ENCODE data around the gene PRR29. TPM values are rescaled to one million over a fixed set of nuclear protein-coding genes. Genes with fewer than 3 reads are reported as not detected.
A peak's percentile ranks its signal among the peaks of the same experiment; 100 is the strongest.

Gene PRR29
- total RNA-seq, 2 experiments from 2014 or later = 3.8 TPM

DNA sequence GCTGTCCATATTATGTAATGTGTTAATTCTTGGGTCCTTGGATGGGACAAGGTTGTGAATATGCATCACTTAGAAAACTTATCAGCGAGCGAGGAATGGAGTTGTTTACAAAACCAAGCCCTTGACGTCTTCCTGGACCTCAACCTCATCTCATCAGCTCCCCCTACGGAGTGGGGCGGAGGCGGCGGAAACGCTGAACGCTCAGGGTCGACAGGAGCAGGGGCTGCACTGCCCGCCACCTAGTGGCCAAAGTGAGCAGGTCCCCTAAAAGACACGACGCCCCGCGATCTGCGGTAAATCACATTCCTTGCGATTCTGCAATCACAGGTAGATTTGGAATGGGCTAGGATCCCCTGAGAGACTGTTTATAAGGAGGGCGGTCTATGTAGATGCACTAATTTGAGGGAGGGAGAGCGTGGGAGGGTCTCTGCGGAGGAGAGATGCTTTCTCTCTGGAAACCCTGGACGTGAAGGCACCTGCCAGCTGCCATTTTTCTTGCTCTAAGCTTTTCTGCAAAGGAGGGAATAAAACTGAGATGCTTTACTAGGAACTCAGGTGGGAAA is 27.7 kb downstream of the PRR29 start:
- Mint-ChIP-seq H3K4me1 (peaks cover 72% of the 10 kb centered on the region), H3K27me3 (no peaks in the 10 kb centered on the region)
- CTCF ChIA-PET = interaction anchor here (0.6 to 10.3 kb wide), 64 partner anchors 8 to 480 kb away, joined by 3 to 225 read pairs (median 4); partner anchors contain the start of genes CD79B, ERN1 and GH1

DNA sequence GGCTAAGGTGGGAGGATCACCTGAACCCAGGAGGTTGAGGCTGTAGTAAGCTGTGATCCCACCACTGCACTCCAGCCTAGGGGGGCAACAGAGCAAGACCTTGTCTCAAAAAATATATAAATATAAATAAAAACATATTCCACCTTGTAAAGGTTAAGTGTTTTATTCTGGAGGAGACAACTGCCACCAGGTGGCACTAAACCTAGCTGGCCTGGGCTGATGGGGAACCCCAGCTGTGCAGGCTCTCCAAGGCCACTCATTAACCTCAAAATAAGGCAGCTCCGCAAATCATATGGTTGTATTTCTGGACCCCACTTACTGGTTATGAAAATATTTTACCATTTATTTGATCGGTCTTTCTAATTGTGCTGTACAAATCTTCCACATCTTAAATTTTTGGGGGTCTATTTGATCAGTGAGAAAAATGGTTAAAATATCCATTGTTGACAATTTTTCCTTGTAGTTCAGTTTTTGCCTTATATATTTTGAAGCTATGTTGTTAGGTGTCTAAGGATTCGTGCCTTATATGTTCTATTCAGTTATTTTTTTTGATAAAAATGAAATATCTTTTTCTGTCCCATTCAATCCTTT is 30.8 kb downstream of the PRR29 start:
- POLR2A ChIA-PET = interaction anchor here (0.7 to 1.0 kb wide), 3 partner anchors 22 to 105 kb away, joined by 3 to 7 read pairs (median 3); partner anchors contain the start of gene ERN1
- Mint-ChIP-seq H3K9me3 (no peaks in the 10 kb centered on the region), H3K4me1 (peaks cover 43% of the 10 kb centered on the region), H3K27me3 (no peaks in the 10 kb centered on the region), H3K27ac (no peak overlapping the region), H3K36me3 (ENCODE audit: low read depth) (peaks cover 3% of the 10 kb centered on the region), H3K4me3 (no peak overlapping the region)
- CTCF ChIA-PET = interaction anchor here (0.6 to 10.3 kb wide), 37 partner anchors 9 to 274 kb away, joined by 3 to 225 read pairs (median 4); partner anchors contain the start of genes CSHL1, ERN1, GH1 and ICAM2
- DNase-seq = peak; percentile 81

More for the DNA sequence above, 27.7 kb downstream of the PRR29 start:
- POLR2A ChIA-PET = no interaction called here
- Mint-ChIP-seq H3K27ac (peak overlapping the region; percentile 93), H3K36me3 (ENCODE audit: low read depth) (peaks cover 9% of the 10 kb centered on the region), H3K4me3 (peak overlapping the region; percentile 38), H3K9me3 (no peaks in the 10 kb centered on the region)
- DNase-seq = peak; percentile 94

GRCh38 chr17:64032081-64032480 is 33.9 kb downstream of the PRR29 start:
- H3K36me3 Mint-ChIP-seq (ENCODE audit: low read depth) = peaks cover 10% of the 10 kb centered on the region
- H3K27me3 Mint-ChIP-seq = no peaks in the 10 kb centered on the region
- H3K4me3 Mint-ChIP-seq = no peak overlapping the region
- H3K4me1 Mint-ChIP-seq = peaks cover 20% of the 10 kb centered on the region
- DNase-seq = no peak
- H3K27ac Mint-ChIP-seq = no peak overlapping the region
- POLR2A ChIA-PET = no interaction called here
- H3K9me3 Mint-ChIP-seq = no peaks in the 10 kb centered on the region
- CTCF ChIA-PET = interaction anchor here (10.3 kb wide), 1 partner anchor 96 kb away, joined by 225 read pairs; the partner anchor contains the start of gene ERN1

- no peak for DNase-seq
- ChIA-PET POLR2A (no interaction called here), CTCF (interaction anchor here (1.2 to 2.2 kb wide), 4 partner anchors 10 to 117 kb away, joined by 3 to 7 read pairs (median 4); partner anchors contain the start of gene GH1)
- H3K9me3 Mint-ChIP-seq = no peaks in the 10 kb centered on the region
- H3K36me3 Mint-ChIP-seq (ENCODE audit: low read depth) = peaks cover 27% of the 10 kb centered on the region
- peaks cover 4% of the 10 kb centered on the region for H3K4me1 Mint-ChIP-seq
- peak overlapping the region; percentile 31 for H3K27ac Mint-ChIP-seq
- H3K27me3 Mint-ChIP-seq = no peaks in the 10 kb centered on the region
- H3K4me3 Mint-ChIP-seq = no peak overlapping the region
These were observed 38.2 kb downstream of the PRR29 start for GRCh38 chr17:64036198-64036922.

DNA sequence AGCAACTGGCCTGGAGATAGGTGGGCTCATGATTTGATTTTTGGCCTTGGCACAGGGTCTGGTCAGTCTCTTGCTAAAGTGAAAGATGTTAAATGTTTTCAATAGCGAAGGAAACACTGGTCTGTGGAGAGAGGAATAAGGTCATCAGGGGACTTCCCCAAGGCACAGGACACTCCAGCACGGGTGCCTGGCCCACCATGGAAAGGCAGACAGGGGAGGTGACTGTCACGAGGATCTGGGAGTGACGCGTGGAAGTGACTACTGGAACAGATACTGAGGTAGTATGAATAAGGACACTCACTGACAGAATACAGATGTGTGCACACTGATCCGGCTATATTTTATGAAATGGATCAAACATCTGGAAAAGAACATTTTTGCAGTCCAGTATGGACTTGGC is 39.0 kb downstream of the PRR29 start:
- H3K4me3 Mint-ChIP-seq = no peak overlapping the region
- H3K36me3 Mint-ChIP-seq (ENCODE audit: low read depth) = peaks cover 35% of the 10 kb centered on the region
- H3K27ac Mint-ChIP-seq = no peak overlapping the region
- H3K27me3 Mint-ChIP-seq = no peaks in the 10 kb centered on the region
- CTCF ChIA-PET = interaction anchor here (1.2 to 1.3 kb wide), 2 partner anchors 9 to 10 kb away, joined by 3 to 5 read pairs; no protein-coding TSS in a partner anchor
- no peaks in the 10 kb centered on the region for H3K9me3 Mint-ChIP-seq
- POLR2A ChIA-PET = no interaction called here
- DNase-seq = no peak
- peaks cover 11% of the 10 kb centered on the region for H3K4me1 Mint-ChIP-seq

GRCh38 chr17:64037802-64038201 is 39.7 kb downstream of the PRR29 start:
- Mint-ChIP-seq H3K36me3 (ENCODE audit: low read depth) (peaks cover 37% of the 10 kb centered on the region), H3K9me3 (no peaks in the 10 kb centered on the region), H3K4me1 (peaks cover 13% of the 10 kb centered on the region), H3K4me3 (no peak overlapping the region), H3K27ac (no peak overlapping the region), H3K27me3 (no peaks in the 10 kb centered on the region)
- no peak for DNase-seq
- POLR2A ChIA-PET = no interaction called here
- CTCF ChIA-PET = interaction anchor here (0.9 to 2.1 kb wide), 4 partner anchors 9 to 19 kb away, joined by 3 to 5 read pairs (median 4); no protein-coding TSS in a partner anchor

DNA sequence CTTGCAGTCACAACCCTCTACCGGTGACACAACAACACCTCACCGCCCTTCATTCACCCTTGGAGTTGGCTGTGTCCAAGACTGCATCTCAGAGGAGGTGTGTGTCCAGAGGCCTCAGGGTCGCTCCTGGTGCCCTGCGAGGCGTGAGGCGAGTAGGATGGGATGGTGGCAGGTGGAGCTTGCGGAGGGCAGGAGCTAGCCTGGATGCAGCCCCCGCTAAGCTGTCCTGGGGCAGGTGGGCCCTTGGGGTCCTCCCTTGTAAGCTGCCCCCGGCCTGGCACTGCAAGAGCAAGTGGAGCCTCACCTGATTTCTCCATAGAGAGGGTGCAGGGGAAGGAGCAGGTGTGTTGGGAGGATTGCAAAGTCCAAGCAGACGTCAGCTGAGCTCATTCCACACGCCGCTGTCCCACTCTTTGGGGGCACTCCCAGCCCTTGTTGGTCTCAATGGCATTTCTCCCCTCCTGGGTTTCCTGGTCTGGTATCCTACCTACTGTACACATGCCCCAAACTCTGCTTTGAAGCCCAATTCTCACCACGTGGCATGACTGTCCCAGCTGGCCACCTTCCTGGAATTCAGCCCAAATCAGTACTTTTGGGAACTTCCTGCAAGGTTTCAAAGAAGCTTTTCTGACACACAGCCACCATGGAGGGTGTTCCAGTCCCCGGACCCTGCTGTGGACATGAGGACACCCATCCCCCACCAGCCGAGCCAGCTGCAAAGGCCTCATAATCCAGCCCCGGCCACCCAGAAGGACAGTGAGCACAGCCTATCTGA is 40.4 kb downstream of the PRR29 start:
- no peaks in the 10 kb centered on the region for H3K9me3 Mint-ChIP-seq
- no peaks in the 10 kb centered on the region for H3K27me3 Mint-ChIP-seq
- H3K4me1 Mint-ChIP-seq = peaks cover 13% of the 10 kb centered on the region
- POLR2A ChIA-PET = no interaction called here
- CTCF ChIA-PET = interaction anchor here (0.9 to 2.1 kb wide), 6 partner anchors 10 to 18 kb away, joined by 3 to 11 read pairs (median 4); no protein-coding TSS in a partner anchor
- no peak overlapping the region for H3K27ac Mint-ChIP-seq
- DNase-seq = no peak
- H3K4me3 Mint-ChIP-seq = no peak overlapping the region
- peaks cover 40% of the 10 kb centered on the region for H3K36me3 Mint-ChIP-seq (ENCODE audit: low read depth)

- Mint-ChIP-seq H3K36me3 (ENCODE audit: low read depth) (peaks cover 45% of the 10 kb centered on the region), H3K27me3 (no peaks in the 10 kb centered on the region), H3K9me3 (no peaks in the 10 kb centered on the region), H3K27ac (no peak overlapping the region), H3K4me1 (peaks cover 13% of the 10 kb centered on the region), H3K4me3 (no peak overlapping the region)
- DNase-seq = no peak
- POLR2A ChIA-PET = no interaction called here
- CTCF ChIA-PET = interaction anchor here (1.3 to 2.1 kb wide), 3 partner anchors 10 to 18 kb away, joined by 4 to 11 read pairs (median 5); no protein-coding TSS in a partner anchor
These were observed 40.9 kb downstream of the PRR29 start for GRCh38 chr17:64039106-64039400.

DNA sequence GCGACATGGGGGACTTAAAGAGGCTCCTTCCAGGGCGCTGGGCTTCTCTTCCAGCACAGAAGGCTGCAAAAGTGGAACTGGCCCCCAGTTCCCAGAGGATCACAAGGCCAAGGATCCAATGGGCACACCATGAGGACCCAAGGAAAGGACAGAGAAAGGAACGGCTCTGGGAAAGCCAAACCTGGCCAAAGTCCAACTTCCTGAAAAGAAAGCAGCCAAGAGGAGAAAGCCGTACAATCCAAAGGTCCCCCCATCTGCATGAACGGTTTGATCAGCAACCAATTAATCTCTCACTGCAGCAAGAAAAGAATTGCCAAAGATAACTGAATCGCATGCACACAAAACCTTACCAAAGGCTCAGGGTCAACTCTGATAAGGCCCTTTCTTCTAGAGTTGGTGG is 42.1 kb downstream of the PRR29 start:
- no peak for DNase-seq
- no peak overlapping the region for H3K27ac Mint-ChIP-seq
- H3K4me3 Mint-ChIP-seq = no peak overlapping the region
- ChIA-PET CTCF (interaction anchor here (1.3 to 4.7 kb wide), 3 partner anchors 11 to 15 kb away, joined by 4 to 32 read pairs (median 9); no protein-coding TSS in a partner anchor), POLR2A (no interaction called here)
- H3K27me3 Mint-ChIP-seq = no peaks in the 10 kb centered on the region
- no peaks in the 10 kb centered on the region for H3K9me3 Mint-ChIP-seq
- peaks cover 16% of the 10 kb centered on the region for H3K4me1 Mint-ChIP-seq
- peaks cover 52% of the 10 kb centered on the region for H3K36me3 Mint-ChIP-seq (ENCODE audit: low read depth)

- no peak for DNase-seq
- H3K4me3 Mint-ChIP-seq = no peak overlapping the region
- H3K36me3 Mint-ChIP-seq (ENCODE audit: low read depth) = peaks cover 61% of the 10 kb centered on the region
- H3K4me1 Mint-ChIP-seq = peaks cover 19% of the 10 kb centered on the region
- H3K27ac Mint-ChIP-seq = peak overlapping the region; percentile 60
- no peaks in the 10 kb centered on the region for H3K9me3 Mint-ChIP-seq
- ChIA-PET CTCF (interaction anchor here (1.0 to 4.7 kb wide), 8 partner anchors 10 to 123 kb away, joined by 3 to 32 read pairs (median 6); partner anchors contain the start of gene ICAM2), POLR2A (no interaction called here)
- H3K27me3 Mint-ChIP-seq = no peaks in the 10 kb centered on the region
These were observed 43.8 kb downstream of the PRR29 start for GRCh38 chr17:64041912-64042311.

GRCh38 chr17:64042700-64043485 is 44.7 kb downstream of the PRR29 start:
- no peak overlapping the region for H3K27ac Mint-ChIP-seq
- no peaks in the 10 kb centered on the region for H3K27me3 Mint-ChIP-seq

More at GRCh38 chr17:64042700-64043485, 44.7 kb downstream of the PRR29 start:
- ChIA-PET POLR2A (no interaction called here), CTCF (interaction anchor here (0.6 to 4.7 kb wide), 9 partner anchors 9 to 91 kb away, joined by 3 to 32 read pairs (median 5); partner anchors contain the start of gene ICAM2)
- H3K4me1 Mint-ChIP-seq = peaks cover 19% of the 10 kb centered on the region
- no peaks in the 10 kb centered on the region for H3K9me3 Mint-ChIP-seq
- H3K4me3 Mint-ChIP-seq = no peak overlapping the region
- no peak for DNase-seq
- peaks cover 64% of the 10 kb centered on the region for H3K36me3 Mint-ChIP-seq (ENCODE audit: low read depth)

Measured in activated CD4-positive, alpha-beta T cell treated with anti-CD3 and anti-CD28 coated beads, Interleukin-2, amount 10 ng/mL, durations not matched to agents 7 days and 5 days (primary cell).